K562 (cell line): Measurements from ENCODE around the gene VEGFA. TPM values are rescaled to one million over a fixed set of nuclear protein-coding genes. Genes with fewer than 3 reads are reported as not detected.

ENCODE experiments used
- ATF7 ChIP-seq: fragments of 450-650 bp; IDR thresholded peaks from 2 replicates; pipeline ENCODE4 v1.7.1; 2014; ENCODE audit warnings: mild to moderate bottlenecking, moderate library complexity
- CBX8 ChIP-seq: fragments of 200-600 bp; sonication (generic); IDR thresholded peaks from 2 replicates; pipeline ENCODE4 v1.6.1; 2012; ENCODE audit warnings: borderline replicate concordance, mixed run types, low read depth, mild to moderate bottlenecking, moderate library complexity, mixed read lengths, low read length, control low read depth, inconsistent platforms; ENCODE audit not compliant: poor library complexity, severe bottlenecking; ENCODE audit errors: extremely low read depth
- CREB5 ChIP-seq: fragments of 250-450 bp; sonication (Bioruptor Pico); IDR thresholded peaks from 2 replicates; pipeline ENCODE4 v1.5.0; 2020; ENCODE audit warnings: mild to moderate bottlenecking
- E2F1 ChIP-seq: sonication (generic); formaldehyde crosslinking; IDR thresholded peaks from 2 replicates; pipeline ENCODE4 v1.8.1; 2023; ENCODE audit warnings: mild to moderate bottlenecking, missing genetic modification reagents, moderate library complexity
- FOSL1 ChIP-seq: fragments of 200-800 bp; sonication (Bioruptor generic); conservative IDR thresholded peaks from 2 replicates; pipeline ENCODE4 v1.6.1; 2016; ENCODE audit warnings: missing genetic modification characterization, missing compliant biosample characterization
- GTF2B ChIP-seq: IDR thresholded peaks from 2 replicates; pipeline ENCODE4 v1.6.1; 2011; ENCODE audit not compliant: insufficient read length; ENCODE audit errors: extremely low read depth
- NFRKB ChIP-seq: fragments of 450-650 bp; IDR thresholded peaks from 2 replicates; pipeline ENCODE4 v1.6.1; 2016; ENCODE audit warnings: low read depth
- NR3C1 ChIP-seq: sonication (generic); formaldehyde crosslinking; IDR thresholded peaks from 2 replicates; pipeline ENCODE4 v1.8.1; 2022; ENCODE audit warnings: missing genetic modification reagents
- NR4A1 ChIP-seq, 2 experiments: fragments of 250-450 bp in 1 of 2; fragments of 450-650 bp in 1 of 2; sonication (Bioruptor Pico) in 1 of 2; IDR thresholded peaks; 2 replicates each; pipeline versions ENCODE4 v1.4.0 to v1.6.1; 2016 to 2020; ENCODE audit warnings: mild to moderate bottlenecking in 2 of 2, missing compliant biosample characterization in 1 of 2, missing genetic modification characterization in 1 of 2, moderate library complexity in 1 of 2
- POLR2B ChIP-seq: fragments of 450-650 bp; IDR thresholded peaks from 2 replicates; pipeline ENCODE4 v1.6.1; 2018; ENCODE audit warnings: low read depth; ENCODE audit not compliant: partially characterized antibody
- RREB1 ChIP-seq: fragments of 250-450 bp; sonication (Bioruptor Pico); IDR thresholded peaks from 2 replicates; pipeline ENCODE4 v1.4.0; 2020
- SIX5 ChIP-seq, 2 experiments: IDR thresholded peaks; 2 replicates each; pipeline ENCODE4 v1.6.1; 2011; ENCODE audit warnings: low read length in 2 of 2, borderline replicate concordance in 1 of 2, low read depth in 1 of 2, mild to moderate bottlenecking in 1 of 2, moderate library complexity in 1 of 2; ENCODE audit not compliant: insufficient read depth in 1 of 2
- SPI1 ChIP-seq: IDR thresholded peaks from 2 replicates; pipeline ENCODE4 v1.6.1; 2011; ENCODE audit warnings: low read depth, low read length, control low read depth, borderline replicate concordance
- STAT5B ChIP-seq: fragments of 250-450 bp; sonication (Bioruptor Pico); IDR thresholded peaks from 2 replicates; pipeline ENCODE4 v1.8.0; 2021; ENCODE audit warnings: mild to moderate bottlenecking, inconsistent platforms
- ZNF165 ChIP-seq: fragments of 250-450 bp; sonication (Bioruptor Pico); IDR thresholded peaks from 2 replicates; pipeline ENCODE4 v1.4.0; 2020; ENCODE audit warnings: borderline replicate concordance
- ZNF212 ChIP-seq: fragments of 450-650 bp; formaldehyde crosslinking; IDR thresholded peaks from 2 replicates; pipeline ENCODE4 v1.4.0; 2020; ENCODE audit warnings: mild to moderate bottlenecking
- ZNF408 ChIP-seq: fragments of 250-450 bp; sonication (Bioruptor Pico); IDR thresholded peaks from 2 replicates; pipeline ENCODE4 v1.4.0; 2020; ENCODE audit warnings: low read depth, mild to moderate bottlenecking, moderate library complexity
- polyA plus RNA-seq, 8 experiments: library from polyadenylated mRNA; depleted of rRNA in 4 of 8; stranded (reverse) in 5 of 8; unstranded in 3 of 8; fragments of >200 nt; fragmentation: Nextera tagmentation in 2 of 8; fragmentation: Illumina TruSeq in 1 of 8; extraction: Ambion mirVana in 2 of 8; extraction: Trizol in 1 of 8; gene quantifications; 2 replicates each; pipeline versions ENCODE4 v1.2.1 to v1.2.3, GENCODE V29; 2011 to 2014; ENCODE audit warnings: inconsistent platforms in 1 of 8, missing spikeins in 1 of 8
- total RNA-seq, 7 experiments: library from RNA; depleted of rRNA in 6 of 7; stranded (reverse); fragments of >200 nt in 6 of 7; fragmentation: Illumina TruSeq in 2 of 7; extraction: Trizol in 2 of 7; gene quantifications; 2 replicates each; pipeline versions ENCODE4 v1.2.1 to v1.2.3, GENCODE V29; 2011 to 2021; ENCODE audit warnings: low replicate concordance in 1 of 7

Gene VEGFA
- total and polyA plus RNA-seq, 9 of the 15 experiments (the other 6 are each of a cell fraction or from before 2014, with no cell fraction given), result 14.0 to 271 (median 124) TPM

GRCh38 chr6:43770372-43771209 lies 580 bp downstream of the VEGFA start (continued):
- TF ChIP-seq SIX5 (IDR thresholded peaks at IDR 0.05; ENCODE audit: borderline replicate concordance in 1 of 2, insufficient read depth in 1 of 2, low read depth in 1 of 2, low read length in 2 of 2) (no peak), NFRKB (no peak), CREB5 (no peak), NR3C1 (CRISPR knock-in tag) (no peak), FOSL1 (no peak), ZNF212 (CRISPR knock-in tag) (no peak), E2F1 (CRISPR knock-in tag) (no peak), NR4A1 (CRISPR knock-in tag; IDR thresholded peaks at IDR 0.05) (no peak), NR4A1 (tag; IDR thresholded peaks at IDR 0.05) (no peak), RREB1 (CRISPR knock-in tag) (no peak), SPI1 (peak; percentile 28; the same call in 1 of the 2 replicates), ZNF408 (CRISPR knock-in tag) (no peak), POLR2B (no peak), ZNF165 (CRISPR knock-in tag) (no peak), ATF7 (no peak), CBX8 (no peak), GTF2B (peak; percentile 87), STAT5B (CRISPR knock-in tag) (no peak)
